GM19240 (cell line): ENCODE measurements around the gene PDZRN4.
"Not testable (repeated sequence)": the region's sequence is repeated elsewhere in the genome, so short reads cannot be mapped to it uniquely, and the experiment has no call there.

Experiments used
- DNase-seq: peaks from one replicate; pipeline ENCODE4 v3.0.0; 2011; ENCODE audit warnings: low spot score; ENCODE audit not compliant: insufficient read length

PDZRN4 gene

GRCh38 chr12:41213648-41214047 lies 25.5 kb downstream of the PDZRN4 start:
- DNase-seq = no peak

GRCh38 chr12:41217727-41218126 lies 29.6 kb downstream of the PDZRN4 start:
- no peak for DNase-seq

GRCh38 chr12:41220931-41221330 lies 32.8 kb downstream of the PDZRN4 start:
- no peak for DNase-seq

- DNase-seq = no peak
These were observed 33.4 kb downstream of the PDZRN4 start for GRCh38 chr12:41221491-41221890.

- no peak for DNase-seq
These were observed 35.5 kb downstream of the PDZRN4 start for GRCh38 chr12:41223600-41223999.

GRCh38 chr12:41224066-41224465 lies 35.9 kb downstream of the PDZRN4 start:
- DNase-seq = no peak

- no peak for DNase-seq
These were observed 37.1 kb downstream of the PDZRN4 start for GRCh38 chr12:41225179-41225578.

- no peak for DNase-seq
These were observed 40.1 kb downstream of the PDZRN4 start for GRCh38 chr12:41228066-41228820.

- no peak for DNase-seq
These were observed 42.6 kb downstream of the PDZRN4 start for GRCh38 chr12:41230756-41231155.

GRCh38 chr12:41234692-41235091 lies 46.6 kb downstream of the PDZRN4 start:
- no peak for DNase-seq

- no peak for DNase-seq
These were observed 54.5 kb downstream of the PDZRN4 start for GRCh38 chr12:41242603-41243002.

GRCh38 chr12:41248391-41248790 lies 60.3 kb downstream of the PDZRN4 start:
- DNase-seq = no peak

GRCh38 chr12:41250748-41251147 lies 62.6 kb downstream of the PDZRN4 start:
- no peak for DNase-seq

- DNase-seq = no peak
These were observed 66.1 kb downstream of the PDZRN4 start for GRCh38 chr12:41254004-41254914.

- not testable (repeated sequence) for DNase-seq
These were observed 75.1 kb downstream of the PDZRN4 start for GRCh38 chr12:41263196-41263595.

GRCh38 chr12:41264281-41264680 lies 76.2 kb downstream of the PDZRN4 start:
- DNase-seq = no peak

GRCh38 chr12:41269056-41269455 lies 80.9 kb downstream of the PDZRN4 start:
- DNase-seq = no peak

GRCh38 chr12:41271489-41271888 lies 83.4 kb downstream of the PDZRN4 start:
- DNase-seq = no peak

- DNase-seq = no peak
These were observed 86.5 kb downstream of the PDZRN4 start for GRCh38 chr12:41274643-41275042.

GRCh38 chr12:41277100-41277945 lies 89.2 kb downstream of the PDZRN4 start:
- no peak for DNase-seq

- no peak for DNase-seq
These were observed 89.8 kb downstream of the PDZRN4 start for GRCh38 chr12:41277946-41278267.
